K562 (cell line): ENCODE results near the gene FARSB. TPM values are rescaled to one million over a fixed set of nuclear protein-coding genes. Genes with fewer than 3 reads are reported as not detected.

Experiments used
- AFF1 ChIP-seq, 2 experiments: fragments of 450-650 bp; IDR thresholded peaks; 2 replicates each; pipeline ENCODE4 v1.6.1; 2018; ENCODE audit warnings: mild to moderate bottlenecking in 2 of 2, low read depth in 1 of 2; ENCODE audit not compliant: partially characterized antibody in 2 of 2
- CHD7 ChIP-seq: fragments of 200-600 bp; sonication (generic); IDR thresholded peaks from one replicate; pipeline ENCODE4 v1.6.1; 2012; ENCODE audit warnings: mild to moderate bottlenecking, low read depth, low read length, inconsistent platforms
- FOXA1 ChIP-seq: fragments of 450-650 bp; IDR thresholded peaks from 2 replicates; pipeline ENCODE4 v1.6.1; 2016; ENCODE audit warnings: mild to moderate bottlenecking, borderline replicate concordance
- KAT7 ChIP-seq: sonication (generic); formaldehyde crosslinking; IDR thresholded peaks from 2 replicates; pipeline ENCODE4 v1.8.0; 2022; ENCODE audit warnings: missing genetic modification reagents, mild to moderate bottlenecking, borderline replicate concordance
- L3MBTL2 ChIP-seq: fragments of 450-650 bp; IDR thresholded peaks from 2 replicates; pipeline ENCODE4 v1.6.1; 2016; ENCODE audit warnings: mild to moderate bottlenecking, moderate library complexity
- STAT5A ChIP-seq: IDR thresholded peaks from 2 replicates; pipeline ENCODE4 v1.6.1; 2012; ENCODE audit warnings: low read length, inconsistent platforms, borderline replicate concordance
- TEAD2 ChIP-seq: fragments of 450-650 bp; IDR thresholded peaks from 2 replicates; pipeline ENCODE4 v1.6.1; 2016; ENCODE audit warnings: missing genetic modification characterization, control low read depth, missing compliant biosample characterization
- USF1 ChIP-seq: sonication (generic); formaldehyde crosslinking; IDR thresholded peaks from 2 replicates; pipeline ENCODE4 v1.9.0; 2022; ENCODE audit warnings: mild to moderate bottlenecking, missing genetic modification reagents
- WHSC1 ChIP-seq: IDR thresholded peaks from one replicate; pipeline ENCODE4 v1.6.1; 2012; ENCODE audit warnings: low read length, control low read depth, inconsistent platforms
- ZBTB5 ChIP-seq: fragments of 450-650 bp; IDR thresholded peaks from 2 replicates; pipeline ENCODE4 v1.6.1; 2017; ENCODE audit warnings: antibody characterized with exemption
- polyA plus RNA-seq, 8 experiments: library from polyadenylated mRNA; depleted of rRNA in 4 of 8; stranded (reverse) in 5 of 8; unstranded in 3 of 8; fragments of >200 nt; fragmentation: Nextera tagmentation in 2 of 8; fragmentation: Illumina TruSeq in 1 of 8; extraction: Ambion mirVana in 2 of 8; extraction: Trizol in 1 of 8; gene quantifications; 2 replicates each; pipeline versions ENCODE4 v1.2.1 to v1.2.3, GENCODE V29; 2011 to 2014; ENCODE audit warnings: inconsistent platforms in 1 of 8, missing spikeins in 1 of 8
- total RNA-seq, 7 experiments: library from RNA; depleted of rRNA in 6 of 7; stranded (reverse); fragments of >200 nt in 6 of 7; fragmentation: Illumina TruSeq in 2 of 7; extraction: Trizol in 2 of 7; gene quantifications; 2 replicates each; pipeline versions ENCODE4 v1.2.1 to v1.2.3, GENCODE V29; 2011 to 2021; ENCODE audit warnings: low replicate concordance in 1 of 7

Gene FARSB
- total and polyA plus RNA-seq, 9 of the 15 experiments (the other 6 are each of a cell fraction or from before 2014, with no cell fraction given): 26.6 to 171 (median 55.7) TPM

- no peak for TF ChIP-seq FOXA1
- TF ChIP-seq CHD7: no peak
- TF ChIP-seq WHSC1: no peak
- TF ChIP-seq L3MBTL2: peak; percentile 93
- TF ChIP-seq ZBTB5: no peak
- peak; percentile 70 for TF ChIP-seq USF1 (CRISPR knock-in tag)
- TF ChIP-seq STAT5A: no peak
- TF ChIP-seq TEAD2 (tag): no peak
- TF ChIP-seq KAT7 (CRISPR knock-in tag): no peak
- TF ChIP-seq AFF1 (IDR thresholded peaks at IDR 0.05; ENCODE audit: low read depth in 1 of 2, partially characterized antibody in 2 of 2): no peak
Measured at GRCh38 chr2:222673883-222674282, 18.0 kb upstream of the FARSB start (continued).
